ENCODE data around the gene COL15A1.

Gene COL15A1

GRCh38 chr9:99015890-99016289, 72.2 kb downstream of the COL15A1 start:
- DNase-seq (no peak), ATAC-seq (no peak)
- Mint-ChIP-seq H3K9me3 (peaks cover 0 to 5% of the 10 kb centered on the region in 2 donors), H3K4me3 (no peak overlapping the region), H3K27ac (peak overlapping the region in 1 of 2 donors; percentile 3), H3K27me3 (no peaks in the 10 kb centered on the region), H3K4me1 (peaks cover 17% of the 10 kb centered on the region)

GRCh38 chr9:99016681-99017387, 73.1 kb downstream of the COL15A1 start:
- Mint-ChIP-seq H3K9me3 (peaks cover 0 to 5% of the 10 kb centered on the region in 2 donors), H3K4me1 (peaks cover 17% of the 10 kb centered on the region), H3K4me3 (no peak overlapping the region), H3K27ac (no peak overlapping the region), H3K27me3 (no peaks in the 10 kb centered on the region)
- no peak for ATAC-seq
- DNase-seq: no peak

- H3K27ac Mint-ChIP-seq: no peak overlapping the region
- H3K27me3 Mint-ChIP-seq: no peaks in the 10 kb centered on the region
- ATAC-seq (no peak), DNase-seq (no peak)
- no peak overlapping the region for H3K4me3 Mint-ChIP-seq
- H3K4me1 Mint-ChIP-seq: peaks cover 10% of the 10 kb centered on the region
- peaks cover 0 to 2% of the 10 kb centered on the region in 2 donors for H3K9me3 Mint-ChIP-seq
Measured at GRCh38 chr9:99018653-99019052, 74.9 kb downstream of the COL15A1 start.

- no peaks in the 10 kb centered on the region for H3K9me3 Mint-ChIP-seq
- H3K27me3 Mint-ChIP-seq: no peaks in the 10 kb centered on the region
- no peak overlapping the region for H3K4me3 Mint-ChIP-seq
- no peak overlapping the region for H3K27ac Mint-ChIP-seq
- no peak for ATAC-seq
- H3K4me1 Mint-ChIP-seq: no peaks in the 10 kb centered on the region
- DNase-seq: no peak
Measured at GRCh38 chr9:99019510-99020331, 76.0 kb downstream of the COL15A1 start.

- ATAC-seq (peak; percentile 34), DNase-seq (no peak)
- H3K4me3 Mint-ChIP-seq: no peak overlapping the region
- no peaks in the 10 kb centered on the region for H3K27me3 Mint-ChIP-seq
- no peak overlapping the region for H3K27ac Mint-ChIP-seq
- H3K9me3 Mint-ChIP-seq: no peaks in the 10 kb centered on the region
- H3K4me1 Mint-ChIP-seq: no peaks in the 10 kb centered on the region
Measured at GRCh38 chr9:99020786-99021436, 77.2 kb downstream of the COL15A1 start.

- Mint-ChIP-seq H3K27ac (no peak overlapping the region), H3K9me3 (no peaks in the 10 kb centered on the region), H3K4me3 (no peak overlapping the region), H3K27me3 (no peaks in the 10 kb centered on the region), H3K4me1 (peaks cover 4% of the 10 kb centered on the region)
- peak; percentile 31 for ATAC-seq
- DNase-seq: no peak
Measured at GRCh38 chr9:99021512-99021911, 77.8 kb downstream of the COL15A1 start.

GRCh38 chr9:99023231-99023630, 79.5 kb downstream of the COL15A1 start:
- Mint-ChIP-seq H3K4me3 (no peak overlapping the region), H3K4me1 (peaks cover 17% of the 10 kb centered on the region), H3K27me3 (no peaks in the 10 kb centered on the region), H3K27ac (no peak overlapping the region), H3K9me3 (no peaks in the 10 kb centered on the region)
- ATAC-seq (no peak), DNase-seq (no peak)

- Mint-ChIP-seq H3K4me1 (peaks cover 17% of the 10 kb centered on the region), H3K9me3 (no peaks in the 10 kb centered on the region), H3K27ac (no peak overlapping the region), H3K27me3 (no peaks in the 10 kb centered on the region), H3K4me3 (no peak overlapping the region)
- ATAC-seq (no peak), DNase-seq (no peak)
Measured at GRCh38 chr9:99023831-99024230, 80.1 kb downstream of the COL15A1 start.

- DNase-seq (no peak), ATAC-seq (no peak)
- Mint-ChIP-seq H3K27ac (no peak overlapping the region), H3K4me1 (peaks cover 17% of the 10 kb centered on the region), H3K4me3 (no peak overlapping the region), H3K27me3 (no peaks in the 10 kb centered on the region), H3K9me3 (no peaks in the 10 kb centered on the region)
Measured at GRCh38 chr9:99024959-99025358, 81.3 kb downstream of the COL15A1 start.

- Mint-ChIP-seq H3K4me1 (peaks cover 17% of the 10 kb centered on the region), H3K9me3 (no peaks in the 10 kb centered on the region), H3K27ac (no peak overlapping the region), H3K27me3 (no peaks in the 10 kb centered on the region), H3K4me3 (no peak overlapping the region)
- DNase-seq (no peak), ATAC-seq (no peak)
Measured at GRCh38 chr9:99025616-99026270, 82.0 kb downstream of the COL15A1 start.

GRCh38 chr9:99026271-99026955, 82.7 kb downstream of the COL15A1 start:
- H3K9me3 Mint-ChIP-seq: no peaks in the 10 kb centered on the region
- no peak for ATAC-seq
- H3K4me1 Mint-ChIP-seq: peaks cover 17% of the 10 kb centered on the region
- no peak overlapping the region for H3K4me3 Mint-ChIP-seq
- no peaks in the 10 kb centered on the region for H3K27me3 Mint-ChIP-seq
- H3K27ac Mint-ChIP-seq: peak overlapping the region in 1 of 2 donors; percentile 34
- DNase-seq: no peak

GRCh38 chr9:99026956-99027298, 83.2 kb downstream of the COL15A1 start:
- no peak overlapping the region for H3K27ac Mint-ChIP-seq
- no peaks in the 10 kb centered on the region for H3K27me3 Mint-ChIP-seq
- ATAC-seq: no peak

GRCh38 chr9:99027443-99027842, 83.7 kb downstream of the COL15A1 start:
- no peak for DNase-seq
- peaks cover 17% of the 10 kb centered on the region for H3K4me1 Mint-ChIP-seq
- ATAC-seq: no peak
- no peak overlapping the region for H3K27ac Mint-ChIP-seq
- H3K9me3 Mint-ChIP-seq: no peaks in the 10 kb centered on the region
- no peak overlapping the region for H3K4me3 Mint-ChIP-seq
- no peaks in the 10 kb centered on the region for H3K27me3 Mint-ChIP-seq

More at GRCh38 chr9:99026956-99027298, 83.2 kb downstream of the COL15A1 start:
- Mint-ChIP-seq H3K4me3 (no peak overlapping the region), H3K9me3 (no peaks in the 10 kb centered on the region), H3K4me1 (peaks cover 17% of the 10 kb centered on the region)
- DNase-seq: no peak

- DNase-seq (no peak), ATAC-seq (no peak)
- Mint-ChIP-seq H3K4me1 (peaks cover 25% of the 10 kb centered on the region), H3K9me3 (no peaks in the 10 kb centered on the region), H3K27ac (no peak overlapping the region), H3K27me3 (no peaks in the 10 kb centered on the region), H3K4me3 (no peak overlapping the region)
Measured at GRCh38 chr9:99029083-99029645, 85.5 kb downstream of the COL15A1 start.

- H3K27me3 Mint-ChIP-seq: peaks cover under 1% of the 10 kb centered on the region
- ATAC-seq (no peak), DNase-seq (no peak)
- H3K27ac Mint-ChIP-seq: no peak overlapping the region
- no peaks in the 10 kb centered on the region for H3K9me3 Mint-ChIP-seq
- no peak overlapping the region for H3K4me3 Mint-ChIP-seq
- H3K4me1 Mint-ChIP-seq: peaks cover 26% of the 10 kb centered on the region
Measured at GRCh38 chr9:99030092-99030511, 86.4 kb downstream of the COL15A1 start.

Measured in stimulated activated naive CD8-positive, alpha-beta T cell treated with anti-CD3 and anti-CD28 coated beads, Interleukin-15, amount 100 ng/mL, for 72 hours (primary cell).